Choroid plexus epithelial cell (primary cell): ENCODE data around the gene PSMA1.

Experiments used
- DNase-seq: peaks from one replicate; pipeline ENCODE4 v3.0.0-alpha.2; 2010; ENCODE audit warnings: low read depth
- H3K4me3 ChIP-seq: 2 replicates; pipeline ENCODE4 v1.5.1; 2011; ENCODE audit warnings: low read depth, mild to moderate bottlenecking, control low read depth, low read length, moderate library complexity
- TF ChIP-seq, protein P1 (sequence below): conservative IDR thresholded peaks from 2 replicates; pipeline ENCODE4 v1.5.1; 2011; ENCODE audit warnings: low read depth, mild to moderate bottlenecking, control low read depth, inconsistent platforms, low read length, moderate library complexity

Gene PSMA1

GRCh38 chr11:14552089-14552488 lies 31.9 kb upstream of the PSMA1 start:
- H3K4me3 ChIP-seq: no peak overlapping the region
- DNase-seq: no peak
- TF ChIP-seq, protein P1, sequence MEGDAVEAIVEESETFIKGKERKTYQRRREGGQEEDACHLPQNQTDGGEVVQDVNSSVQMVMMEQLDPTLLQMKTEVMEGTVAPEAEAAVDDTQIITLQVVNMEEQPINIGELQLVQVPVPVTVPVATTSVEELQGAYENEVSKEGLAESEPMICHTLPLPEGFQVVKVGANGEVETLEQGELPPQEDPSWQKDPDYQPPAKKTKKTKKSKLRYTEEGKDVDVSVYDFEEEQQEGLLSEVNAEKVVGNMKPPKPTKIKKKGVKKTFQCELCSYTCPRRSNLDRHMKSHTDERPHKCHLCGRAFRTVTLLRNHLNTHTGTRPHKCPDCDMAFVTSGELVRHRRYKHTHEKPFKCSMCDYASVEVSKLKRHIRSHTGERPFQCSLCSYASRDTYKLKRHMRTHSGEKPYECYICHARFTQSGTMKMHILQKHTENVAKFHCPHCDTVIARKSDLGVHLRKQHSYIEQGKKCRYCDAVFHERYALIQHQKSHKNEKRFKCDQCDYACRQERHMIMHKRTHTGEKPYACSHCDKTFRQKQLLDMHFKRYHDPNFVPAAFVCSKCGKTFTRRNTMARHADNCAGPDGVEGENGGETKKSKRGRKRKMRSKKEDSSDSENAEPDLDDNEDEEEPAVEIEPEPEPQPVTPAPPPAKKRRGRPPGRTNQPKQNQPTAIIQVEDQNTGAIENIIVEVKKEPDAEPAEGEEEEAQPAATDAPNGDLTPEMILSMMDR: no peak

GRCh38 chr11:14551380-14551779 lies 31.2 kb upstream of the PSMA1 start:
- TF ChIP-seq, protein P1: no peak
- no peak for DNase-seq
- no peak overlapping the region for H3K4me3 ChIP-seq

GRCh38 chr11:14549891-14550290 lies 29.7 kb upstream of the PSMA1 start:
- H3K4me3 ChIP-seq: no peak overlapping the region
- DNase-seq: no peak
- TF ChIP-seq, protein P1: no peak

GRCh38 chr11:14547440-14547839 lies 27.3 kb upstream of the PSMA1 start:
- no peak for DNase-seq
- TF ChIP-seq, protein P1: no peak
- H3K4me3 ChIP-seq: no peak overlapping the region

GRCh38 chr11:14546672-14547071 lies 26.5 kb upstream of the PSMA1 start:
- no peak overlapping the region for H3K4me3 ChIP-seq
- no peak for DNase-seq
- TF ChIP-seq, protein P1: no peak

DNA sequence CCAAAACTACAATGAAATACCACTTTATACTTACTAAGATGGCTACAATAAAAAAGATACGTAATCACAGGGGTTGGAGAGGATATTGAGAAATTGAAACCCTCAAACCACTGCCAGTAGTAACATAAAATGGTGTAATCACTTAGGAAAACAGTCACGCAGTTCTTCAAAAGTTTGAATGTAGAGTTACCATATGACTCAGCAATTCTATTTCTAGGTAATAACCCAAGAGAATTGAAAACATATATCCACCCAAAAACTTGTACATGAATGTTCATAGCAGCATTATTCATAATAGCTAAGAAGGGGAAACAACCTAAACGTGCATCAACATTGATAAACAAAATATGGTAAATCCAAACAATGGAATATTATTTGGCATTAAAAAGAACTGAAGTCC lies 24.4 kb upstream of the PSMA1 start:
- DNase-seq: peak; percentile 65
- no peak overlapping the region for H3K4me3 ChIP-seq
- TF ChIP-seq, protein P1: no peak

- TF ChIP-seq, protein P1: no peak
- H3K4me3 ChIP-seq: no peak overlapping the region
- no peak for DNase-seq
These were observed 23.1 kb upstream of the PSMA1 start for GRCh38 chr11:14543260-14543659.
